Ovary (tissue), 9 donors: ENCODE data around the gene DRAXIN. TPM values are rescaled to one million over a fixed set of nuclear protein-coding genes. Genes with fewer than 3 reads are reported as not detected.
A peak's percentile ranks its signal among the peaks of the same experiment; 100 is the strongest.

Experiments
- DNase-seq, 5 donors: peaks; one replicate each; pipeline ENCODE4 v3.0.0-alpha.2; 2019 to 2020
- H3K27ac ChIP-seq, 2 donors: fragments of 200-600 bp; one replicate each; pipeline versions ENCODE4 v1.5.1 to v1.8.0; 2019 to 2022
- H3K27me3 ChIP-seq: fragments of 200-600 bp; one replicate; pipeline ENCODE4 v1.8.0; 2022
- H3K36me3 ChIP-seq: fragments of 200-600 bp; sonication (generic); one replicate; pipeline ENCODE4 v1.5.1; 2019
- H3K4me1 ChIP-seq: one replicate; pipeline ENCODE4 v1.8.1; 2013; ENCODE audit warnings: mild to moderate bottlenecking, moderate library complexity; ENCODE audit not compliant: insufficient read depth
- H3K4me3 ChIP-seq: fragments of 200-600 bp; sonication (generic); one replicate; pipeline ENCODE4 v1.5.1; 2017
- H3K9me3 ChIP-seq, 2 donors: fragments of 200-600 bp in 1 of 2; sonication (generic) in 1 of 2; one replicate each; pipeline versions ENCODE4 v1.5.1 to v1.8.1; 2013 to 2019; ENCODE audit warnings: mild to moderate bottlenecking in 1 of 2, moderate library complexity in 1 of 2
- CTCF ChIP-seq, 3 donors: fragments of 450-650 bp in 2 of 3; fragments of 200-600 bp in 1 of 3; IDR thresholded peaks; one replicate each; pipeline versions ENCODE4 v1.5.1 to v1.8.0; 2016 to 2022; ENCODE audit warnings: antibody characterized with exemption in 3 of 3, mild to moderate bottlenecking in 1 of 3
- EP300 ChIP-seq: sonication (generic); formaldehyde crosslinking; IDR thresholded peaks from one replicate; pipeline ENCODE4 v1.6.1; 2017; ENCODE audit warnings: antibody characterized with exemption
- POLR2A ChIP-seq: fragments of 450-650 bp; IDR thresholded peaks from one replicate; pipeline ENCODE4 v1.6.1; 2017; ENCODE audit warnings: antibody characterized with exemption, mild to moderate bottlenecking, moderate library complexity
- WGBS, 3 donors: extraction: QIAGEN DNeasy Blood & Tissue Kit in 1 of 3; methylation state at CpG; one replicate each; pipeline versions ENCODE4 v1.1.5 to v1.1.7; 2013 to 2017; 5-methylcytosine and 5-hydroxymethylcytosine counted together
- intact Hi-C, 4 donors: fragments of 100-400 bp; cut with DNase I; formaldehyde crosslinking; loops; one replicate each; pipeline versions ENCODE4 v1.11.0 to v1.15.1; 2022 to 2023
- polyA plus RNA-seq, 2 donors: library from polyadenylated mRNA; stranded (reverse); fragments of 200-250 nt in 1 of 2; fragments of 350-450 nt in 1 of 2; fragmentation: Illumina TruSeq in 1 of 2; extraction: RNeasy Lipid Tissue Mini Kit (QIAGEN cat#74804) in 1 of 2; gene quantifications; one replicate each; pipeline ENCODE4 v1.2.3, GENCODE V29; 2013 to 2014
- total RNA-seq, 7 donors: library from RNA; depleted of rRNA in 2 of 7; stranded (reverse); fragments of >200 nt in 2 of 7; fragmentation: NEBNext Ultra II Directional in 3 of 7; extraction: Animal tissue kit (Norgen Biotek cat#: 25700) in 3 of 7; gene quantifications; one replicate each; pipeline versions ENCODE4 v1.1.0 to v1.2.4, GENCODE V29; 2016 to 2023
- donor health status: DM: no; HTN: no; CAD: no; lungs with moderate emphysema.
- donor health status: DM: no; HTN: no; CAD: no.
- donor health status: Bipolar disorder and iron deficiency.
- donor health status: DM: yes; HTN: yes; CAD: no.
- donor health status: DM: no; HTN: no; CAD: no.
- donor health status: DM: yes; HTN: yes; CAD: no.

The DRAXIN gene
- total and polyA plus RNA-seq, 9 donors: under 0.01 to 0.33 (median 0.05) TPM; not detected in 2

GRCh38 chr1:11757047-11757446, 65.5 kb downstream of the DRAXIN start:
- Histone ChIP-seq H3K9me3 (no peaks in the 10 kb centered on the region), H3K27ac (no peak overlapping the region), H3K36me3 (no peaks in the 10 kb centered on the region), H3K27me3 (no peaks in the 10 kb centered on the region), H3K4me1 (no peaks in the 10 kb centered on the region), H3K4me3 (no peak overlapping the region)
- WGBS, 3 donors: 88 to 94% (median 88%) methylated on average over 1 of the region's 1 CpG
- intact Hi-C loops: no loop called here
- no peak for TF ChIP-seq CTCF (IDR thresholded peaks at IDR 0.05)
- no peak for TF ChIP-seq POLR2A
- no peak for TF ChIP-seq EP300
- no peak for DNase-seq

- no peaks in the 10 kb centered on the region for H3K36me3 ChIP-seq
- H3K27ac ChIP-seq: no peak overlapping the region
- H3K4me3 ChIP-seq: no peak overlapping the region
- TF ChIP-seq POLR2A (no peak), CTCF (IDR thresholded peaks at IDR 0.05) (no peak), EP300 (no peak)
- intact Hi-C loops: no loop called here
- no peaks in the 10 kb centered on the region for H3K4me1 ChIP-seq
- no peaks in the 10 kb centered on the region for H3K9me3 ChIP-seq
- DNase-seq: no peak
- 79 to 92% (median 80%) methylated on average over 4 of the region's 4 CpGs for WGBS, 3 donors
- no peaks in the 10 kb centered on the region for H3K27me3 ChIP-seq
These were observed 68.3 kb downstream of the DRAXIN start for GRCh38 chr1:11759791-11760190.

GRCh38 chr1:11761285-11761684, 69.8 kb downstream of the DRAXIN start:
- no peaks in the 10 kb centered on the region for H3K36me3 ChIP-seq
- H3K9me3 ChIP-seq: no peaks in the 10 kb centered on the region
- DNase-seq: no peak
- 74 to 82% (median 77%) methylated on average over 6 of the region's 6 CpGs for WGBS, 3 donors
- no peaks in the 10 kb centered on the region for H3K4me1 ChIP-seq
- no peak overlapping the region for H3K4me3 ChIP-seq
- no peak overlapping the region for H3K27ac ChIP-seq
- intact Hi-C loops: no loop called here
- no peaks in the 10 kb centered on the region for H3K27me3 ChIP-seq
- TF ChIP-seq EP300 (no peak), CTCF (IDR thresholded peaks at IDR 0.05) (no peak)

GRCh38 chr1:11761988-11762406, 70.5 kb downstream of the DRAXIN start, which contains the start of gene C1orf167:
Gene C1orf167, plus strand, starts transcription at chr1:11762193. Its CDS starts 2,208 bp downstream, at chr1:11764401.
- Histone ChIP-seq H3K27ac (no peak within 1 kb of the TSS), H3K9me3 (no peaks in the 10 kb centered on the region), H3K36me3 (no peaks in the 10 kb centered on the region), H3K27me3 (no peaks in the 10 kb centered on the region), H3K4me3 (no peak within 1 kb of the TSS), H3K4me1 (no peaks in the 10 kb centered on the region)
- peak in 1 of 5 donors; percentile 59 for DNase-seq
- TF ChIP-seq EP300 (no peak), POLR2A (no peak), CTCF (IDR thresholded peaks at IDR 0.05) (no peak)
- intact Hi-C loops: no loop called here
- 3 to 4% (median 3%) methylated on average over 29 of the region's 29 CpGs for WGBS, 3 donors
